ENCODE measurements around the gene STAT5A. TPM values are rescaled to one million over a fixed set of nuclear protein-coding genes. Genes with fewer than 3 reads are reported as not detected.

Gene STAT5A
- total RNA-seq, 1 experiment from 2014 or later, result 3.4 TPM

- Histone ChIP-seq H4K20me1 (ENCODE audit: insufficient read depth) (no peaks in the 10 kb centered on the region), H3K27ac (no peak overlapping the region), H3K4me1 (replicated peaks; ENCODE audit: insufficient read depth) (peaks cover 26% of the 10 kb centered on the region), H3K36me3 (ENCODE audit: low read depth) (no peaks in the 10 kb centered on the region), H3K9me3 (ENCODE audit: insufficient read depth, low read depth) (no peaks in the 10 kb centered on the region), H3K79me2 (ENCODE audit: low read depth) (no peaks in the 10 kb centered on the region; the same call in 1 of the 2 replicates), H3K9me2 (ENCODE audit: insufficient read depth) (no peaks in the 10 kb centered on the region), H3K27me3 (ENCODE audit: insufficient read depth, low read depth) (no peaks in the 10 kb centered on the region), H2AFZ (no peak overlapping the region), H3K4me3 (no peak overlapping the region), H3F3A (ENCODE audit: insufficient read depth, low read depth) (peaks cover 40% of the 10 kb centered on the region), H3K4me2 (no peak overlapping the region)
- no TSS peak for BruUV-seq (replicated peaks)
- CTCF ChIA-PET, result no interaction called here
- DNase-seq, result no peak
- no peak for TF ChIP-seq CTCF (conservative IDR thresholded peaks at IDR 0.05)
- intact Hi-C loops (cut with micrococcal nuclease; ENCODE audit: unreplicated experiment), result loop anchor here (10.0 kb wide), 1 partner anchor 297 kb away; the partner anchor contains the start of gene NKIRAS2
- POLR2A ChIA-PET (ENCODE audit: unreplicated experiment), result no interaction called here
Measured at GRCh38 chr17:42321555-42321954, 33.3 kb downstream of the STAT5A start.

GRCh38 chr17:42322382-42323267 lies 34.3 kb downstream of the STAT5A start:
- intact Hi-C loops (cut with micrococcal nuclease; ENCODE audit: unreplicated experiment), result loop anchor here (1.0 to 10.0 kb wide), 4 partner anchors 84 to 298 kb away; partner anchors contain the start of gene NKIRAS2

More at GRCh38 chr17:42322382-42323267, 34.3 kb downstream of the STAT5A start:
- H3K9me3 ChIP-seq (ENCODE audit: insufficient read depth, low read depth), result no peaks in the 10 kb centered on the region
- H3K27ac ChIP-seq, result no peak overlapping the region
- peak; percentile 98 for TF ChIP-seq CTCF (conservative IDR thresholded peaks at IDR 0.05)
- TF ChIP-seq EZH2 (IDR thresholded peaks at IDR 0.05; ENCODE audit: low read depth), result no peak
- H3K79me2 ChIP-seq (ENCODE audit: low read depth), result peaks cover 5% of the 10 kb centered on the region; the same call in 1 of the 2 replicates
- BruUV-seq (replicated peaks), result no TSS peak
- ChIA-PET CTCF (interaction anchor here (0.6 to 0.9 kb wide), 3 partner anchors 66 to 81 kb away, joined by 5 to 6 read pairs (median 6); partner anchors contain the start of gene STAT3), POLR2A (ENCODE audit: unreplicated experiment) (interaction anchor here (0.5 to 0.7 kb wide), 2 partner anchors 101 to 217 kb away, joined by 3 read pairs; no protein-coding TSS in a partner anchor)
- H4K20me1 ChIP-seq (ENCODE audit: insufficient read depth), result no peaks in the 10 kb centered on the region
- H3K4me3 ChIP-seq, result no peak overlapping the region
- H3K27me3 ChIP-seq (ENCODE audit: insufficient read depth, low read depth), result no peaks in the 10 kb centered on the region
- peaks cover 37% of the 10 kb centered on the region for H3K4me1 ChIP-seq (replicated peaks; ENCODE audit: insufficient read depth)
- peak; percentile 84 to 87 for DNase-seq
- H3K36me3 ChIP-seq (ENCODE audit: low read depth), result peaks cover 7% of the 10 kb centered on the region; the same call in 1 of the 2 replicates
- H3K9me2 ChIP-seq (ENCODE audit: insufficient read depth), result no peaks in the 10 kb centered on the region
- no peak overlapping the region for H2AFZ ChIP-seq
- no peak overlapping the region for H3K4me2 ChIP-seq
- H3F3A ChIP-seq (ENCODE audit: insufficient read depth, low read depth), result peaks cover 46% of the 10 kb centered on the region

Data from PC-9 (cell line).